Activated naive CD8-positive, alpha-beta T cell treated with anti-CD3 and anti-CD28 coated beads, Interleukin-2, amount 50 U/mL, for 24 hours (primary cell): ENCODE results near the gene PSME3.
A peak's percentile ranks its signal among the peaks of the same experiment; 100 is the strongest.
"Not testable (repeated sequence)": the region's sequence is repeated elsewhere in the genome, so short reads cannot be mapped to it uniquely, and the experiment has no call there.

Experiments used
- ATAC-seq: fragments of 150-1000 bp; cut with Tn5 transposase; one replicate; pipeline ENCODE4 v1.10.0; 2021
- DNase-seq: peaks from one replicate; pipeline ENCODE4 v3.0.0; 2021
- H3K27ac Mint-ChIP-seq: one replicate; pipeline ENCODE4 v1.8.0; 2021; ENCODE audit warnings: mild to moderate bottlenecking, mixed read lengths
- H3K27me3 Mint-ChIP-seq: one replicate; pipeline ENCODE4 v1.8.0; 2021; ENCODE audit warnings: mixed read lengths
- H3K36me3 Mint-ChIP-seq: one replicate; pipeline ENCODE4 v1.8.0; 2021; ENCODE audit warnings: low read depth, mixed read lengths
- H3K4me1 Mint-ChIP-seq: one replicate; pipeline ENCODE4 v1.8.0; 2021; ENCODE audit warnings: mixed read lengths
- H3K4me3 Mint-ChIP-seq: one replicate; pipeline ENCODE4 v1.8.0; 2021; ENCODE audit warnings: mild to moderate bottlenecking, moderate library complexity, mixed read lengths
- H3K9me3 Mint-ChIP-seq: one replicate; pipeline ENCODE4 v1.8.0; 2021; ENCODE audit warnings: mixed read lengths

Gene PSME3

GRCh38 chr17:42841975-42842685 lies 8.9 kb downstream of the PSME3 start:
- Mint-ChIP-seq H3K27me3 (no peaks in the 10 kb centered on the region), H3K36me3 (peaks cover 63% of the 10 kb centered on the region), H3K27ac (peak overlapping the region; percentile 46)

DNA sequence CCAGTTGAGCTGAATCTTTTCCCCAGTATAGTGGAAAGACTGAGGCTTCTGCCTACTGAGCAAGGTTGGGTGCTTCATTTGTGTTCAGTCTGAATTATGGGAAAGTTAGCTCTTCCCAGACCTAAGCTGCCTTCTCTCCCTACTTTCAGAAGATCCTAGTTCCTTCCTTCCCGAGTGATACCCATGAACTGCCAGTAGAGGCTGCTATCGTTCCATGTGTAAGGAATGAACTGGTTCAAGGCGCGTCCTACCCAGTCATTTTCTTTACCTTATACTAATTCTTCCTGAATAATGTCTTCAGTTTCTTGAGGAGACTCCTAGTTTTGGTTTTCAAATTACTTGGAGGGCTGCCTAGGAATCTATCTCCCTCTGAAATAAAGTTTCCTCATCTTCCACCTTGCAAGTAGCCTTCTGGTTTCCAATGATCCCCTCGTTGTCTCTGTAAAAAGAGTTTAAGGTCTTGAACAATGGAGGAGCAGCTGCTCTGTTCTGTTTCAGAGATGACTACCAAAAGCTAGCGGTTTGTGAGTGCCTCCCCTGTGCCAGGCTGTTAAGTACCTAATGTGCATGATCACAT lies 10.2 kb downstream of the PSME3 start:
- ATAC-seq (no peak), DNase-seq (no peak)
- Mint-ChIP-seq H3K36me3 (peaks cover 51% of the 10 kb centered on the region), H3K4me1 (peaks cover 25% of the 10 kb centered on the region), H3K27ac (no peak overlapping the region), H3K9me3 (no peaks in the 10 kb centered on the region), H3K27me3 (no peaks in the 10 kb centered on the region), H3K4me3 (no peak overlapping the region)

More at GRCh38 chr17:42841975-42842685, 8.9 kb downstream of the PSME3 start:
- H3K4me3 Mint-ChIP-seq, result no peak overlapping the region
- peaks cover 27% of the 10 kb centered on the region for H3K4me1 Mint-ChIP-seq
- ATAC-seq (no peak), DNase-seq (no peak)
- H3K9me3 Mint-ChIP-seq, result no peaks in the 10 kb centered on the region

GRCh38 chr17:42844271-42844670 lies 11.1 kb downstream of the PSME3 start, which contains the start of gene AOC2:
TSS of gene AOC2 (plus strand) at chr17:42844580. CDS start at chr17:42844627, 47 bp downstream.
- no peak for ATAC-seq
- peaks cover 25% of the 10 kb centered on the region for H3K4me1 Mint-ChIP-seq

GRCh38 chr17:42844761-42845555 lies 11.8 kb downstream of the PSME3 start:
- no peak for ATAC-seq
- peaks cover 39% of the 10 kb centered on the region for H3K36me3 Mint-ChIP-seq
- peaks cover 23% of the 10 kb centered on the region for H3K4me1 Mint-ChIP-seq
- H3K9me3 Mint-ChIP-seq, result no peaks in the 10 kb centered on the region
- no peaks in the 10 kb centered on the region for H3K27me3 Mint-ChIP-seq
- DNase-seq, result no peak
- no peak overlapping the region for H3K4me3 Mint-ChIP-seq
- no peak overlapping the region for H3K27ac Mint-ChIP-seq

More at GRCh38 chr17:42844271-42844670, 11.1 kb downstream of the PSME3 start, which contains the start of gene AOC2:
- H3K9me3 Mint-ChIP-seq, result no peaks in the 10 kb centered on the region
- no peak within 1 kb of the TSS for H3K27ac Mint-ChIP-seq
- H3K4me3 Mint-ChIP-seq, result no peak within 1 kb of the TSS
- H3K27me3 Mint-ChIP-seq, result no peaks in the 10 kb centered on the region
- H3K36me3 Mint-ChIP-seq, result peaks cover 43% of the 10 kb centered on the region
- no peak for DNase-seq

DNA sequence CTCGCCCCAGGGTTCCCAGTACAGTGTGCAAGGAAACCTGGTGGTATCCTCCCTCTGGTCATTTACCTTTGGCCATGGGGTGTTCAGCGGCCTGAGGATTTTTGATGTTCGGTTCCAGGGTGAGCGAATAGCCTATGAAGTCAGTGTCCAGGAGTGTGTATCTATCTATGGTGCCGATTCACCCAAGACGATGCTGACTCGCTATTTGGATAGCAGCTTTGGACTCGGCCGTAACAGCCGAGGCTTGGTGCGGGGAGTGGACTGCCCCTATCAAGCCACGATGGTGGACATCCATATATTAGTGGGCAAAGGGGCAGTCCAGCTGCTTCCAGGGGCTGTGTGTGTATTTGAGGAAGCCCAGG lies 12.3 kb downstream of the PSME3 start:
- Mint-ChIP-seq H3K27ac (peak overlapping the region; percentile 84), H3K36me3 (peaks cover 38% of the 10 kb centered on the region), H3K4me1 (peaks cover 26% of the 10 kb centered on the region), H3K27me3 (peaks cover 3% of the 10 kb centered on the region), H3K9me3 (no peaks in the 10 kb centered on the region), H3K4me3 (peak overlapping the region; percentile 19)
- ATAC-seq (peak; percentile 1), DNase-seq (no peak)

DNA sequence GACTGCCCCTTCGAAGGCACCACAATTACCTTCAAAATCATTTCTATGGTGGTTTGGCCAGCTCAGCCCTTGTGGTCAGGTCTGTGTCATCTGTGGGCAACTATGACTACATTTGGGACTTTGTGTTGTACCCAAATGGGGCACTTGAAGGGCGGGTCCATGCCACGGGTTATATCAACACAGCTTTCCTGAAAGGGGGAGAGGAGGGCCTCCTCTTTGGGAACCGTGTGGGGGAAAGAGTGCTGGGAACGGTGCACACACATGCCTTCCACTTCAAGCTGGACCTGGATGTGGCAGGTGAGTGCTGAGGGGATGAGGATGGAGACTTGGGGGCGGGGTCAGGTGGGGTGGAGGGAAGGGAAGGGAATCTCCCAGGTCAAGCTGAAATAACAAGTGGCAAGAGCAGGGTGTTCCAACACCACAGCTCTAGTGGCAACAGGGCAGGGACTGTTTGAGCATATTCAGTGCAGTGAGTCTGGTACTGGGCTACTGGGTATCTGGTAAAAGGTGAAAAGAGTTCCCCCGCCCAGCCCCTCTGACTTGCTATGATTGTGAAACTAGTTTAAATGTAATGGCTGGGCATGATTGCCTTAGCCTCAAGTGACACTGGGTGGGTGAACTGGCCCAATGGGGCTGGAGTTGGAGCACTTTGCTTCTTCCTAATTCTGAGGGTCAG lies 12.9 kb downstream of the PSME3 start:
- peak; percentile 69 for DNase-seq
- ATAC-seq, result peak; percentile 89
- H3K4me3 Mint-ChIP-seq, result peak overlapping the region; percentile 19
- peaks cover 37% of the 10 kb centered on the region for H3K36me3 Mint-ChIP-seq
- H3K4me1 Mint-ChIP-seq, result peaks cover 26% of the 10 kb centered on the region
- H3K27me3 Mint-ChIP-seq, result peaks cover 3% of the 10 kb centered on the region
- H3K27ac Mint-ChIP-seq, result peak overlapping the region; percentile 84
- H3K9me3 Mint-ChIP-seq, result no peaks in the 10 kb centered on the region

GRCh38 chr17:42846594-42847280 lies 13.5 kb downstream of the PSME3 start:
- peaks cover 26% of the 10 kb centered on the region for H3K4me1 Mint-ChIP-seq
- no peak overlapping the region for H3K27ac Mint-ChIP-seq
- no peak for ATAC-seq
- H3K27me3 Mint-ChIP-seq, result peaks cover 3% of the 10 kb centered on the region
- no peaks in the 10 kb centered on the region for H3K9me3 Mint-ChIP-seq
- DNase-seq, result no peak
- no peak overlapping the region for H3K4me3 Mint-ChIP-seq
- peaks cover 30% of the 10 kb centered on the region for H3K36me3 Mint-ChIP-seq

- Mint-ChIP-seq H3K9me3 (no peaks in the 10 kb centered on the region), H3K27ac (no peak overlapping the region), H3K36me3 (peaks cover 17% of the 10 kb centered on the region), H3K4me3 (no peak overlapping the region), H3K27me3 (peaks cover 3% of the 10 kb centered on the region), H3K4me1 (peaks cover 26% of the 10 kb centered on the region)
- no peak for ATAC-seq
- DNase-seq, result no peak
These were observed 14.9 kb downstream of the PSME3 start for GRCh38 chr17:42848093-42848492.

GRCh38 chr17:42849031-42849430 lies 15.8 kb downstream of the PSME3 start:
- Mint-ChIP-seq H3K9me3 (no peaks in the 10 kb centered on the region), H3K27ac (no peak overlapping the region), H3K4me3 (no peak overlapping the region), H3K36me3 (peaks cover 10% of the 10 kb centered on the region), H3K27me3 (peaks cover 3% of the 10 kb centered on the region), H3K4me1 (peaks cover 26% of the 10 kb centered on the region)
- no peak for DNase-seq
- no peak for ATAC-seq

GRCh38 chr17:42849451-42850181 lies 16.4 kb downstream of the PSME3 start:
- Mint-ChIP-seq H3K4me1 (peaks cover 25% of the 10 kb centered on the region), H3K27me3 (peaks cover 3% of the 10 kb centered on the region)

DNA sequence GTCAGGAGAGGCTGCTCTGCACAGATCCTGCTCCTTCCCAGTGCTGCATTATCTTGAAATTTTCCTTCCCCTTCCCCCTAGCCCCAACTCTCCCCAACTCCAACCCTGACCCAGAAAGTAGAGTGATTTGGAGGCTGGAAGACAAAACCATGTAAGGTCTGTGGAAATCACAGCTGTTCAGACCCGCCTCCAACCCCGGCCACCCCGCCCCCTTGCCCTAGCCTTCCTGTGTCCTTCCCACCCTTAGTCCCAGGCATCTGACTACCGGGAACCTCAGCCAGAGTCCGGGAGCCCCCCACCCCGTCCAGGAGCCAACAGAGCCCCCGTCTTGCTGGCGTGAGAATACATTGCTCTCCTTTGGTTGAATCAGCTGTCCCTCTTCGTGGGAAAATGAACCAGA lies 17.8 kb downstream of the PSME3 start, which contains the start of gene AOC3:
Gene AOC3, plus strand, starts transcription at position 246 of the 400 bp plus-strand sequence. Its CDS starts 145 bp downstream, at position 391.
- ATAC-seq (no peak), DNase-seq (no peak)
- Mint-ChIP-seq H3K4me1 (peaks cover 15% of the 10 kb centered on the region), H3K36me3 (no peaks in the 10 kb centered on the region), H3K4me3 (no peak within 1 kb of the TSS), H3K27ac (no peak within 1 kb of the TSS), H3K9me3 (no peaks in the 10 kb centered on the region), H3K27me3 (peaks cover 3% of the 10 kb centered on the region)

More at GRCh38 chr17:42849451-42850181, 16.4 kb downstream of the PSME3 start:
- ATAC-seq (no peak), DNase-seq (no peak)
- Mint-ChIP-seq H3K9me3 (no peaks in the 10 kb centered on the region), H3K27ac (no peak overlapping the region), H3K36me3 (peaks cover 6% of the 10 kb centered on the region), H3K4me3 (no peak overlapping the region)

GRCh38 chr17:42851371-42852240 lies 18.4 kb downstream of the PSME3 start:
- ATAC-seq, H3K4me1 Mint-ChIP-seq, H3K36me3 Mint-ChIP-seq, H3K9me3 Mint-ChIP-seq, H3K27me3 Mint-ChIP-seq, H3K4me3 Mint-ChIP-seq, H3K27ac Mint-ChIP-seq, DNase-seq: not testable (repeated sequence)
